Adipocyte (in vitro differentiated cells): ENCODE results near the gene ATG7.
A peak's percentile ranks its signal among the peaks of the same experiment; 100 is the strongest.
"Not testable (repeated sequence)": the region's sequence is repeated elsewhere in the genome, so short reads cannot be mapped to it uniquely, and the experiment has no call there.

ENCODE experiments used
- DNase-seq: peaks from one replicate; pipeline ENCODE4 v3.0.0-alpha.2; 2015; ENCODE audit warnings: low read depth
- H3K27me3 ChIP-seq: replicated peaks from 2 replicates; pipeline ENCODE4 v1.7.0; 2013; ENCODE audit warnings: mild to moderate bottlenecking, low read length, moderate library complexity; ENCODE audit not compliant: control insufficient read depth, insufficient read depth
- H3K36me3 ChIP-seq: 2 replicates; pipeline ENCODE4 v1.7.0; 2013; ENCODE audit warnings: low read length, mild to moderate bottlenecking, moderate library complexity; ENCODE audit not compliant: control insufficient read depth, insufficient read depth, severe bottlenecking
- H3K4me1 ChIP-seq: 2 replicates; pipeline ENCODE4 v1.7.0; 2013; ENCODE audit warnings: mild to moderate bottlenecking, low read length, moderate library complexity; ENCODE audit not compliant: control insufficient read depth, insufficient read depth
- H3K4me3 ChIP-seq: 2 replicates; pipeline ENCODE4 v1.7.0; 2013; ENCODE audit warnings: mild to moderate bottlenecking, low read length, moderate library complexity
- H3K9ac ChIP-seq: 2 replicates; pipeline ENCODE4 v1.7.0; 2013; ENCODE audit warnings: mild to moderate bottlenecking, low read length, moderate library complexity
- H3K9me3 ChIP-seq: 2 replicates; pipeline ENCODE4 v1.7.0; 2013; ENCODE audit warnings: mild to moderate bottlenecking, low read length, moderate library complexity; ENCODE audit not compliant: control insufficient read depth

ATG7 gene

DNA sequence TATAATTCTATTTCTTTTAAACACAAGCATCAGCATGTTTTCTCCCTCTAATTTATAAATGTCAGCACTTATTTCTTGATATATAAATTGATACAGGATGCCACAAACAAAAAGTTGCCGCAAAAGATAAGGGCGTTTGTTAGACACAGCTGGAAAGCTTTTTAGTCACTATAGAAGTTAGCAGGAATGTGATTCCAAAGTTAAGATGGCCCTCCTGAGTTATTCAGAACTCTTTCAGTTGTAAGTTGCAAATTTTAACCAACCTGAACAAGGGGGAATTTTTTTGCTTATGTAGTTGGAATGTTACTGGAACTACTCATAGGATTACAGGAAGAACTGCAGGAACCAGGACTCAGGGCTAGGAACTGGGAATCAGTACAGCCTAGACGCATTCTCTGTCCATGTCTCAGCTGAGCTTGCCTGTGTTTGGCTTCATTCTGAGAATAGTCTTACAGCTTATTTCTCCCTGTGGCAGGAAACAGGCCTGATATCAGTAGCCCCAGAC lies 205.3 kb downstream of the ATG7 start:
- Histone ChIP-seq H3K27me3 (no peaks in the 10 kb centered on the region), H3K4me1 (peaks cover 19% of the 10 kb centered on the region), H3K4me3 (peak overlapping the region; percentile 17), H3K9ac (peak overlapping the region; percentile 70), H3K9me3 (no peaks in the 10 kb centered on the region), H3K36me3 (no peaks in the 10 kb centered on the region)
- peak; percentile 69 for DNase-seq

GRCh38 chr3:11478167-11478566 lies 206.0 kb downstream of the ATG7 start:
- H3K4me1 ChIP-seq, result peaks cover 19% of the 10 kb centered on the region
- DNase-seq, result no peak
- no peaks in the 10 kb centered on the region for H3K27me3 ChIP-seq
- H3K9me3 ChIP-seq, result no peaks in the 10 kb centered on the region
- no peaks in the 10 kb centered on the region for H3K36me3 ChIP-seq
- H3K4me3 ChIP-seq, result no peak overlapping the region
- peak overlapping the region; percentile 70 for H3K9ac ChIP-seq

DNA sequence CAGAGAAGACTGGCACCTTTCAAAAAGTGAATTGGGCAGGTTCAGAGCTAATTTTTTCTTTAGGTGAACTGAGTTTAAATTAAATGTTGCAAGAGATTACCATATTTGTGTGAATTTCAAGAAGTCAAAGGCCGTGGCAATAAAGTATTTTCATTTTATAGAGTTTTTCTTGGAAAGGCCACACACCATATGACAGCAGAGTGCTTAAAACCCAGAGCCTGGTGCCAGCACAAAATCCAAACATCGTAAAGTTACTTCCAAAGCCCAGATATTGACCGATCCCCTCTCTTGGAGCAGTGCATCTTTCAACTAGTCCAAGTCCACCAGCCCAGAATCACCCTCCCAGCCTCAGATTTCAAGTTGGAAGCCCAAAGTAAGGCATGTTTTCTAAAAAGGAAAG lies 207.0 kb downstream of the ATG7 start:
- Histone ChIP-seq H3K27me3 (no peaks in the 10 kb centered on the region), H3K9ac (no peak overlapping the region), H3K4me1 (peaks cover 19% of the 10 kb centered on the region), H3K36me3 (no peaks in the 10 kb centered on the region), H3K9me3 (no peaks in the 10 kb centered on the region), H3K4me3 (peak overlapping the region; percentile 26)
- no peak for DNase-seq

GRCh38 chr3:11480663-11481298 lies 208.6 kb downstream of the ATG7 start:
- Histone ChIP-seq H3K4me1 (peaks cover 19% of the 10 kb centered on the region), H3K4me3 (no peak overlapping the region), H3K9ac (no peak overlapping the region), H3K36me3 (no peaks in the 10 kb centered on the region), H3K27me3 (no peaks in the 10 kb centered on the region), H3K9me3 (no peaks in the 10 kb centered on the region)
- DNase-seq, result no peak

GRCh38 chr3:11481556-11481955 lies 209.4 kb downstream of the ATG7 start:
- DNase-seq, result no peak
- H3K9ac ChIP-seq, result no peak overlapping the region

DNA sequence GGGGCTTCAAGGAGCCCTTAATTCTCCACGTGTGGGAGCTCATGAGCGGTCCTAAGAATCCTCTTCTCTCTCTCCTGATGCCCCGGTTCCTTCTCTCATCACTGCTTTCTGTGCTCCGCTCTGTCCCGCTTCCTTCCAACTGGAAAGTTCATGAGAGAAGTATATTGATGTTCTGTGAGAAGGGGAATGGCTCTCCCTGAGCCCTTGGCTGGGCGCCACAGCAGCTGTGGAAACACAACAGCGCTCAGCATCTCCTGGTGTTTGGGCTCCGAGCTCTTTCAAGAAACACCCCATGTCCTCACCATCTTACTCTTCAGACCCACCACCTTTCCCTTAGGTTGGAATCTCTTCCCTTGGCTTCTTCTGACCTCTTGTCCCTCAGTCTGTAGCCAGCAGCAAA lies 209.8 kb downstream of the ATG7 start:
- H3K9ac ChIP-seq, result no peak overlapping the region
- no peak overlapping the region for H3K4me3 ChIP-seq
- no peaks in the 10 kb centered on the region for H3K27me3 ChIP-seq
- H3K9me3 ChIP-seq, result no peaks in the 10 kb centered on the region
- DNase-seq, result no peak
- no peaks in the 10 kb centered on the region for H3K36me3 ChIP-seq
- H3K4me1 ChIP-seq, result peaks cover 19% of the 10 kb centered on the region

More at GRCh38 chr3:11481556-11481955, 209.4 kb downstream of the ATG7 start:
- no peaks in the 10 kb centered on the region for H3K36me3 ChIP-seq
- H3K4me3 ChIP-seq, result no peak overlapping the region
- peaks cover 19% of the 10 kb centered on the region for H3K4me1 ChIP-seq
- no peaks in the 10 kb centered on the region for H3K27me3 ChIP-seq
- H3K9me3 ChIP-seq, result no peaks in the 10 kb centered on the region

DNA sequence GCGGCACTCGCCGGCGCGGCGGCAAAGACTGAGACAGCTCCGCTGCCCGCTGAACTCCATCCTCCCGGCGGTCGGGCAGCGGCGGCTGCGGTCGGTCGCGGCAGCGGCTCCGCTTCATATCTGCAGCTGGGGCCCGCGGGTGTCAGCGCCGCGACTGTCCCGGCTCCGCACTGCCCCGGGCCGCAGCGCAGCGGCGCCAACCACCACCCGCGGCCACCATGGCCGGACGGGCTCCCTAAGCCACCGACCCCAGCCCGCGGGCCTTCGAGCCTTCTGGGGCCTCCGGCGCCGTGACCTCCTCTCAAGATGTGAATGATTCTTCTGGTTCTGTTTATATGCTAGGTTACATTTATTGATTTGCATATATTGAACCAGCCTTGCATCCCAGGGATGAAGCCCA lies 216.2 kb downstream of the ATG7 start:
- not testable (repeated sequence) for H3K27me3 ChIP-seq, H3K9ac ChIP-seq

GRCh38 chr3:11494131-11494916 lies 222.1 kb downstream of the ATG7 start:
- no peaks in the 10 kb centered on the region for H3K9me3 ChIP-seq
- H3K27me3 ChIP-seq, result no peaks in the 10 kb centered on the region
- no peaks in the 10 kb centered on the region for H3K36me3 ChIP-seq
- no peak for DNase-seq
- no peak overlapping the region for H3K4me3 ChIP-seq
- H3K4me1 ChIP-seq, result peaks cover 13% of the 10 kb centered on the region
- no peak overlapping the region for H3K9ac ChIP-seq

More for the DNA sequence above, 216.2 kb downstream of the ATG7 start:
- not testable (repeated sequence) for DNase-seq, H3K9me3 ChIP-seq, H3K36me3 ChIP-seq, H3K4me1 ChIP-seq, H3K4me3 ChIP-seq

DNA sequence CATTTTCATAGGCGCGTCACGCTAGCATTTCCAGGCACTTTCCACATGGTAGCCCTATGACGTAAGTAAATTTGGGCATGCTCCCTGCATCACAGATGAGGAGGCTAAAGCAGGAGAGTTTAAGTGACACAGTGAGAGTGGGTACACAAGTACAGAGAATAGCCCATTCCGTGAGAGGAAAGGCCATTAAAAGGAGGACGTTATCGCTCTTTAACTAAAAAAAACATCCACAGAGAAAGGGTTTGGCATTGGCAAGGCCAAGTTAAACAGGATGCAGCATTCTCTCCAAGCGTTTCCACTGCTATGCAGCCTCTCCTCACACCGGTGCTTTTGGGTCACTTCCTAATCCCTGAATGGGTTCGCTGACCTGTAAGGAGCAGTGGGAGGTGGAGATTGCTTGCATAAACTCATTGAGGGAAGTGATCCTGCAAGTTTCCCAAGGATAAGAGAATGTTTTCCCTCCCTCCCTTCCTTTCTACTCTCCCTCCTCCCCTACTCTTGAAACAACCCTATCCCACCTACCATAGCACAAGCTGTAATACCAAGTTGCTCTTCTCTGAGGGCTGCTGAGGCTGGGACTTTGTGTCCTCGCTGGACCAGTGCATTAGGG lies 223.9 kb downstream of the ATG7 start:
- H3K9ac ChIP-seq, result no peak overlapping the region
- DNase-seq, result no peak
- no peaks in the 10 kb centered on the region for H3K36me3 ChIP-seq
- H3K27me3 ChIP-seq, result no peaks in the 10 kb centered on the region
- peaks cover 14% of the 10 kb centered on the region for H3K4me1 ChIP-seq
- no peak overlapping the region for H3K4me3 ChIP-seq
- H3K9me3 ChIP-seq, result no peaks in the 10 kb centered on the region

DNA sequence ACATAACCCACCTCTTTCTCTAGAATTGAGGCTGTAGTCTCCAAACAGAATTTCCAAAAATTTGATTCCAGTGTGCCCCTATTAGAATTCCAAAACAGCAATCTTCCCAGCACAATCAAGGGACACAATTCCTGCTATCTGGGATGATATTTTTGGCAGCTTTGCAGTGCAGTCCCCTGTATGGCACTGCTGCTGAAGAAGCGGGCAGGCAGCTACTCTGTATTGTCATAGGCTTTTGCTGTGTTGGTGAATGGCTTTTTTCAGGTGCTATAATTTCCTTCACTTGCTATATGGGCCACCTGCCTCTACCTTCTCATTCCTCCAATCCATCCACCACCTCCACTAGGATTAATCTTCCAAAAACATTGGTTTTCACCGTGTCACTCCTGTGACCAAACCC lies 226.0 kb downstream of the ATG7 start:
- peaks cover 14% of the 10 kb centered on the region for H3K4me1 ChIP-seq
- no peak overlapping the region for H3K4me3 ChIP-seq
- no peaks in the 10 kb centered on the region for H3K27me3 ChIP-seq
- H3K36me3 ChIP-seq, result no peaks in the 10 kb centered on the region
- H3K9me3 ChIP-seq, result no peaks in the 10 kb centered on the region
- no peak for DNase-seq
- H3K9ac ChIP-seq, result no peak overlapping the region

DNA sequence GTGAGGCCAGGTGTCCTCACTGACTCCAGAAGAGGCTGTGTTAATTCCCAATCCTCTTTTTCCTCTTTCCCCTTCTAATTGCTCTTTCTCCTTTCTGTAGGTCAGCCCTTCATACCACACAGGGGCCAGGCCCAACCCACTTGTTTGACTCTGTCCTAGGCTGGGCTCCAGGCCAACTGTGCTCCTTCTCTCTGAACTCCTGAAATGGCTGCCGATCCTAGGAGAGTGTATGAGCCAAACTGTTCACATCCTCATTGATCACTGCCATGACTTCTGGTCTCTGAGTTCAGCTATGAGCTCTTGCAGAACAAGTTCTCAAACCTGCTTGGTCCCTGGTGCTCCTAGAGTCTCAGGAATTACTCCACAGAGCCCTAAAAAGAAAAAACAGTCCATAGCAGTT lies 226.4 kb downstream of the ATG7 start:
- peak overlapping the region; percentile 35 for H3K9ac ChIP-seq
- peak; percentile 40 for DNase-seq
- H3K4me1 ChIP-seq, result peaks cover 14% of the 10 kb centered on the region
- H3K4me3 ChIP-seq, result no peak overlapping the region
- H3K9me3 ChIP-seq, result no peaks in the 10 kb centered on the region
- no peaks in the 10 kb centered on the region for H3K36me3 ChIP-seq
- no peaks in the 10 kb centered on the region for H3K27me3 ChIP-seq
